Erythroblast (primary cell): Measurements from ENCODE around the gene SHISA6.

Experiments
- GATA1 ChIP-seq: IDR thresholded peaks from 2 replicates; pipeline ENCODE4 v1.6.1; 2011; ENCODE audit warnings: low read depth, mild to moderate bottlenecking, control low read depth, low read length, moderate library complexity
- POLR2A ChIP-seq: IDR thresholded peaks from 2 replicates; pipeline ENCODE4 v1.6.1; 2011; ENCODE audit warnings: mild to moderate bottlenecking, low read length

GRCh38 chr17:11336290-11336689 lies 95.3 kb downstream of the SHISA6 start:
- TF ChIP-seq POLR2A (no peak), GATA1 (no peak)
